MM.1S (cell line): ENCODE measurements around the gene TKT.

Source experiments
- DNase-seq: peaks from one replicate; pipeline ENCODE4 v3.0.0-alpha.2; 2015
- H2AFZ ChIP-seq: fragments of 300-600 bp; sonication (generic); 2 replicates; pipeline ENCODE4 v1.6.0; 2016; ENCODE audit warnings: antibody characterized with exemption, low read length
- H3F3A ChIP-seq: fragments of 300-600 bp; sonication (generic); 2 replicates; pipeline ENCODE4 v1.6.1; 2016; ENCODE audit warnings: mild to moderate bottlenecking, antibody characterized with exemption, low read length, moderate library complexity, mixed read lengths; ENCODE audit not compliant: insufficient read depth
- H3K27ac ChIP-seq: fragments of 300-600 bp; sonication (generic); 2 replicates; pipeline ENCODE4 v1.5.1; 2016; ENCODE audit warnings: mild to moderate bottlenecking, low read length
- H3K27me3 ChIP-seq: fragments of 300-600 bp; sonication (generic); replicated peaks from 2 replicates; pipeline ENCODE4 v1.6.0; 2016; ENCODE audit warnings: low read length; ENCODE audit not compliant: insufficient read depth
- H3K36me3 ChIP-seq: fragments of 300-600 bp; sonication (generic); replicated peaks from 2 replicates; pipeline ENCODE4 v1.6.1; 2016; ENCODE audit warnings: mild to moderate bottlenecking, low read length, mixed read lengths; ENCODE audit not compliant: insufficient read depth
- H3K4me1 ChIP-seq: fragments of 300-600 bp; sonication (generic); 2 replicates; pipeline ENCODE4 v1.6.1; 2016; ENCODE audit warnings: low read length, mixed read lengths
- H3K4me2 ChIP-seq: fragments of 300-600 bp; sonication (generic); 2 replicates; pipeline ENCODE4 v1.6.0; 2016; ENCODE audit warnings: low read depth, low read length
- H3K4me3 ChIP-seq: fragments of 300-600 bp; sonication (generic); 2 replicates; pipeline ENCODE4 v1.5.1; 2016; ENCODE audit warnings: low read length, mixed read lengths
- H3K79me2 ChIP-seq: fragments of 300-600 bp; sonication (generic); 2 replicates; pipeline ENCODE4 v1.6.1; 2016; ENCODE audit warnings: mixed run types, low read length, mixed read lengths
- H3K9ac ChIP-seq: fragments of 300-600 bp; sonication (generic); 2 replicates; pipeline ENCODE4 v1.6.1; 2016; ENCODE audit warnings: low read length, mixed read lengths
- H3K9me2 ChIP-seq: fragments of 300-600 bp; sonication (generic); replicated peaks from 2 replicates; pipeline ENCODE4 v1.6.1; 2016; ENCODE audit warnings: mild to moderate bottlenecking, low read length, mixed read lengths; ENCODE audit not compliant: insufficient read depth
- H3K9me3 ChIP-seq: fragments of 300-600 bp; sonication (generic); replicated peaks from 2 replicates; pipeline ENCODE4 v1.6.1; 2016; ENCODE audit warnings: mild to moderate bottlenecking, low read length, mixed read lengths; ENCODE audit not compliant: insufficient read depth
- H4K20me1 ChIP-seq: fragments of 300-600 bp; sonication (generic); 2 replicates; pipeline ENCODE4 v1.6.1; 2016; ENCODE audit warnings: mild to moderate bottlenecking, low read length, moderate library complexity, mixed read lengths; ENCODE audit not compliant: insufficient read depth
- EZH2 ChIP-seq: fragments of 300-600 bp; sonication (generic); optimal IDR thresholded peaks from 2 replicates; pipeline ENCODE3; 2017; ENCODE audit warnings: low read depth, mild to moderate bottlenecking, antibody characterized with exemption, low read length, mixed read lengths
- EZH2phosphoT487 ChIP-seq: fragments of 300-600 bp; sonication (generic); IDR thresholded peaks from 2 replicates; pipeline ENCODE4 v1.6.1; 2018; ENCODE audit warnings: antibody characterized with exemption, low read length
- TF ChIP-seq, protein P1 (sequence below): fragments of 300-600 bp; sonication (generic); IDR thresholded peaks from 2 replicates; pipeline ENCODE4 v1.5.1; 2016; ENCODE audit warnings: antibody characterized with exemption, low read length, mixed read lengths

Gene TKT

GRCh38 chr3:53191836-53192480, 63.9 kb downstream of the TKT start:
- H3K27me3 ChIP-seq, result no peaks in the 10 kb centered on the region
- peaks cover 41% of the 10 kb centered on the region for H3K4me1 ChIP-seq
- no peaks in the 10 kb centered on the region for H4K20me1 ChIP-seq
- H3F3A ChIP-seq, result peaks cover 20% of the 10 kb centered on the region
- no peak overlapping the region for H2AFZ ChIP-seq
- no peaks in the 10 kb centered on the region for H3K9me3 ChIP-seq
- no peak overlapping the region for H3K4me3 ChIP-seq
- H3K4me2 ChIP-seq, result no peak overlapping the region
- H3K79me2 ChIP-seq, result no peaks in the 10 kb centered on the region
- no peak overlapping the region for H3K9ac ChIP-seq
- DNase-seq, result no peak
- no peaks in the 10 kb centered on the region for H3K9me2 ChIP-seq
- peak overlapping the region; percentile 15; the same call in 1 of the 2 replicates for H3K27ac ChIP-seq
- no peaks in the 10 kb centered on the region for H3K36me3 ChIP-seq
- TF ChIP-seq, protein P1, sequence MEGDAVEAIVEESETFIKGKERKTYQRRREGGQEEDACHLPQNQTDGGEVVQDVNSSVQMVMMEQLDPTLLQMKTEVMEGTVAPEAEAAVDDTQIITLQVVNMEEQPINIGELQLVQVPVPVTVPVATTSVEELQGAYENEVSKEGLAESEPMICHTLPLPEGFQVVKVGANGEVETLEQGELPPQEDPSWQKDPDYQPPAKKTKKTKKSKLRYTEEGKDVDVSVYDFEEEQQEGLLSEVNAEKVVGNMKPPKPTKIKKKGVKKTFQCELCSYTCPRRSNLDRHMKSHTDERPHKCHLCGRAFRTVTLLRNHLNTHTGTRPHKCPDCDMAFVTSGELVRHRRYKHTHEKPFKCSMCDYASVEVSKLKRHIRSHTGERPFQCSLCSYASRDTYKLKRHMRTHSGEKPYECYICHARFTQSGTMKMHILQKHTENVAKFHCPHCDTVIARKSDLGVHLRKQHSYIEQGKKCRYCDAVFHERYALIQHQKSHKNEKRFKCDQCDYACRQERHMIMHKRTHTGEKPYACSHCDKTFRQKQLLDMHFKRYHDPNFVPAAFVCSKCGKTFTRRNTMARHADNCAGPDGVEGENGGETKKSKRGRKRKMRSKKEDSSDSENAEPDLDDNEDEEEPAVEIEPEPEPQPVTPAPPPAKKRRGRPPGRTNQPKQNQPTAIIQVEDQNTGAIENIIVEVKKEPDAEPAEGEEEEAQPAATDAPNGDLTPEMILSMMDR, result no peak
- no peak for TF ChIP-seq EZH2phosphoT487
- TF ChIP-seq EZH2, result no peak

GRCh38 chr3:53190659-53191058, 65.2 kb downstream of the TKT start:
- peak overlapping the region; percentile 9; the same call in 1 of the 2 replicates for H3K9ac ChIP-seq
- H3K79me2 ChIP-seq, result no peaks in the 10 kb centered on the region
- H3F3A ChIP-seq, result peaks cover 11% of the 10 kb centered on the region
- TF ChIP-seq, protein P1, result no peak
- TF ChIP-seq EZH2, result no peak
- TF ChIP-seq EZH2phosphoT487, result no peak
- DNase-seq, result peak; percentile 60
- no peaks in the 10 kb centered on the region for H3K36me3 ChIP-seq
- H3K4me1 ChIP-seq, result peaks cover 31% of the 10 kb centered on the region
- H3K4me3 ChIP-seq, result no peak overlapping the region
- no peak overlapping the region for H2AFZ ChIP-seq
- no peaks in the 10 kb centered on the region for H3K27me3 ChIP-seq
- no peaks in the 10 kb centered on the region for H3K9me2 ChIP-seq
- no peaks in the 10 kb centered on the region for H3K9me3 ChIP-seq
- H3K4me2 ChIP-seq, result no peak overlapping the region
- no peaks in the 10 kb centered on the region for H4K20me1 ChIP-seq
- peak overlapping the region; percentile 67; the same call in 1 of the 2 replicates for H3K27ac ChIP-seq

DNA sequence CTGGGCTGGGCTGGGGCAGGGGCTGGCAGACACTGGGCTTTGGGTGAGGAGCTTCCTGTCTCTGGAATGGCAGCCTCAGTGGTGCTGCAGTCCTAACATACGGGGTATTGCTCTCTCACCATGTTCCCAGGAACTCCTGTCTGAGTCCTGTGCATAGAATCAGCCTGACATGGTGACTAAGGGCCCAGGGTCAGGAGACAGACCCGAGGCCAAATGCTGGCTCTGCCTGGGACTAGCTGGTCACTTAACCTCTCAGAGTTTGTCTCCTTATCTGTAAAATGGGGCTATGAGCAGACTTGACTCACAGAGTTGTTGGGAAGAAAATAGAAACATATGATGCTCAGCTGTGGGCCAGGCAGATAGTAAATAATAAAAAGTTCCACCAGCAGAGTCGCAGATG, 66.5 kb downstream of the TKT start:
- no peaks in the 10 kb centered on the region for H4K20me1 ChIP-seq
- no peaks in the 10 kb centered on the region for H3K9me3 ChIP-seq
- peak overlapping the region; percentile 67; the same call in 1 of the 2 replicates for H3K27ac ChIP-seq
- H3K4me1 ChIP-seq, result peaks cover 28% of the 10 kb centered on the region
- no peak overlapping the region for H3K4me3 ChIP-seq
- no peaks in the 10 kb centered on the region for H3K36me3 ChIP-seq
- no peak for TF ChIP-seq EZH2phosphoT487
- TF ChIP-seq, protein P1, result no peak
- no peak for TF ChIP-seq EZH2
- no peak overlapping the region for H3K9ac ChIP-seq
- H3K9me2 ChIP-seq, result no peaks in the 10 kb centered on the region
- H3K79me2 ChIP-seq, result no peaks in the 10 kb centered on the region
- no peak overlapping the region for H2AFZ ChIP-seq
- H3F3A ChIP-seq, result peaks cover 11% of the 10 kb centered on the region
- DNase-seq, result no peak
- H3K27me3 ChIP-seq, result no peaks in the 10 kb centered on the region
- no peak overlapping the region for H3K4me2 ChIP-seq
